22Rv1 (cell line): ENCODE results near the gene BHLHE23.

Experiments used
- H3K27ac ChIP-seq: fragments of 450-650 bp; 2 replicates; pipeline ENCODE4 v1.5.1; 2017
- ZFX ChIP-seq: fragments of 450-650 bp; IDR thresholded peaks from 2 replicates; pipeline ENCODE4 v1.6.1; 2017; ENCODE audit warnings: antibody characterized with exemption, borderline replicate concordance
- TF ChIP-seq, protein P1 (sequence below): fragments of 450-650 bp; IDR thresholded peaks from 2 replicates; pipeline ENCODE4 v1.5.1; 2017; ENCODE audit warnings: mild to moderate bottlenecking

Gene BHLHE23

DNA sequence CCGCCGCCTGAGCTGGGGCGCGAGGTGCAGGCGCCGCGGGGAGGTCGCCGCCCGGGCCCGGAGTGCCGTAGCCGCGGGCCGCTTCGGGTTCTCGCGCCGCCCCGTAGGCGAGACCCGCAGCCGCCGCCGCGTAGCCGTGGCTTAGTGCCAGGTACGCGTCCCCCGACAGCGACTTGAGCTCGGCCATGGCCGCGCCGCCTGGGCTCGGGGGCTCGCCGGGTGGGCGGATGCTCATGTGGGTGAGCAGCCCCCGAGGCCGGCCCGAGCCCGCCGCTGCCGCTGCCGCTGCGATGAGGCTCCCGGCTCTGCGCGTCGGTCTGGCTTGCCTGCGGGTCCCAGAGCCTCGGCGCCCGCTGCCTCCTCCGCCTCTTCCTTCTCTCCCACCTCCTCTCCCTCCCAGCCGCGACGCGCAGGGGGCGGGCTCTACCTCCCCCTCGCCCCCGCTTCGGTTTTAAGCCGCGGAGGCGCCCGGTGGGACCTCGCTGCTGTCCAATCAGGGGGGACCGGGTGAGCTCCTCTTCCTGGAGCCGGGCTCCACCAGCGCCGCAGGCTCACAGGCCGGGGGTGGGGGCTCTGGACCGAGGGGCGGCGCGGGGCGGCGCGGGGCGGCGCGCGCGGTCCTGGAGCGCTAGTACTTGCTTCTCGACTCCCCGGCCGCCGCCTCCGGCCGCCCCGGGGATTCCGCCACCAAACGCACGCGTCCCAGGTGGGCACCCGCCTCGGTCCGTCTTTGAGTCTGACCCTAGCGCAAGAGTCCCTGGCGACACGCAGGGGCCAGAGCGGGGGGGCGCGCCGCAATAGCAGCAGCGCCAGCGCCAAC, at the start of gene BHLHE23:
Gene BHLHE23 (minus strand): TSS at position 425 of the 820 bp plus-strand sequence. CDS start 190 bp downstream, at position 235.
- TF ChIP-seq, protein P1, sequence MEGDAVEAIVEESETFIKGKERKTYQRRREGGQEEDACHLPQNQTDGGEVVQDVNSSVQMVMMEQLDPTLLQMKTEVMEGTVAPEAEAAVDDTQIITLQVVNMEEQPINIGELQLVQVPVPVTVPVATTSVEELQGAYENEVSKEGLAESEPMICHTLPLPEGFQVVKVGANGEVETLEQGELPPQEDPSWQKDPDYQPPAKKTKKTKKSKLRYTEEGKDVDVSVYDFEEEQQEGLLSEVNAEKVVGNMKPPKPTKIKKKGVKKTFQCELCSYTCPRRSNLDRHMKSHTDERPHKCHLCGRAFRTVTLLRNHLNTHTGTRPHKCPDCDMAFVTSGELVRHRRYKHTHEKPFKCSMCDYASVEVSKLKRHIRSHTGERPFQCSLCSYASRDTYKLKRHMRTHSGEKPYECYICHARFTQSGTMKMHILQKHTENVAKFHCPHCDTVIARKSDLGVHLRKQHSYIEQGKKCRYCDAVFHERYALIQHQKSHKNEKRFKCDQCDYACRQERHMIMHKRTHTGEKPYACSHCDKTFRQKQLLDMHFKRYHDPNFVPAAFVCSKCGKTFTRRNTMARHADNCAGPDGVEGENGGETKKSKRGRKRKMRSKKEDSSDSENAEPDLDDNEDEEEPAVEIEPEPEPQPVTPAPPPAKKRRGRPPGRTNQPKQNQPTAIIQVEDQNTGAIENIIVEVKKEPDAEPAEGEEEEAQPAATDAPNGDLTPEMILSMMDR = no peak
- TF ChIP-seq ZFX = no peak
- no peak within 1 kb of the TSS for H3K27ac ChIP-seq

DNA sequence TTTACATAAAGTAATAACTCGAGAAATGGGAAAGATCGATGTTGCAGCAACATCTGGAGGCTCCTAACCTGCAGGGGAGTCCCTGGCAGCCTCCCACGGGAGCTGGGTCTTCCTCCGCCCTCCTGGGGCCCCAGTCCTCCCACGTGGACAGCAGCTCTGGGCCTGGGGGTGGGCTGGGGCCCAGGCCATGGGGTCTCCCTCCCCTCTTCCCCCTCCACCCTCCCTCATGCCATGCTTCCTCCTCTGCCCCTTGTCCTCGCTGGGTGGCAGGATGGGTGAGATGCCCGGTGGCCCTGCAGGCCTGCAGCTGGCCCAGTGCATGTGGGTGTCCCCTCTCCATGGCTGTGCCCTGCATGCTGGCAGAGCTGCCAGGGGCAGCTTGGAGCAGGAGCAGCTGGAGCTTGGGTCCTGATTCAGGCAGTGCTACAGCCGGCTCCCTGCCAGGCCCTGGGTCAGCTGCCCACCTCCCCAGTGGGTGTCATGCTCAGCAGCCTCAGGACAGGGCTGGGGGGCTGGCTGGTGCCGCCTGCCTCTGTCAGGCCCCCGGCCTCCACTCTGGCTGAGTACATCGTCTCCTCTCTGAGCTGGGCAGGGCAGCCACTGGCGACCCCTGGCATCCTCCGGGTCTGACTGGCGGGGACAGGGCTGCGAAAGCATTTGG, 48.9 kb upstream of the BHLHE23 start:
- TF ChIP-seq, protein P1 = no peak
- TF ChIP-seq ZFX = no peak
- H3K27ac ChIP-seq = no peak overlapping the region

DNA sequence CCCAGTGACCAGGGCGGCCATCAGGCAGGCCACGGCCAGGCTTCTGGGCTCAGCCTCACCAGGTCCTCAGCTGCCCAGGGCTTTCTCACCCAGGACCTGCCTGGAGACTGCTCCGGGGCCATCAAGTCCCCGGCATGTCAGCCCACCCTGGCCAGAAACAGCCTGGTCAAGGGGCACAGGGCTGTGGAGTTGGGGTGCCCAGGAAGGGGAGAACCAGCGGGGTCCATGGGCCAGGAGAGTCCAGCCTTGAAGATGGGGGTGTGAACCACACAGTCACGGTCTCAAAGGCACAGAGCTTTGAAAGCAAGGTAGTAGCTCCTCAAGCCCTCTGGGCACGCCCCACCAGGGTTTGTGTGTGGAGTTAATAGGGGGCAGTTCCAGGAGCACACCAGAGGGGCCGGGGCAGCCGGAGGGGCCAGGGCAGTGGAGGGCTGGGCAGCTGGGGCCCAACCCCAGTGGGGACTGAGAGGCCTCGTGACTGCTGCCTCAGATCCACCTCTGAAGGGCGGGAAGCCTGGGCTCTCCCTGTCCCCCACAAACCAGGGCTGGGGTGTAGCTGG, 48.0 kb upstream of the BHLHE23 start:
- H3K27ac ChIP-seq = no peak overlapping the region
- TF ChIP-seq ZFX = no peak
- TF ChIP-seq, protein P1 = no peak

DNA sequence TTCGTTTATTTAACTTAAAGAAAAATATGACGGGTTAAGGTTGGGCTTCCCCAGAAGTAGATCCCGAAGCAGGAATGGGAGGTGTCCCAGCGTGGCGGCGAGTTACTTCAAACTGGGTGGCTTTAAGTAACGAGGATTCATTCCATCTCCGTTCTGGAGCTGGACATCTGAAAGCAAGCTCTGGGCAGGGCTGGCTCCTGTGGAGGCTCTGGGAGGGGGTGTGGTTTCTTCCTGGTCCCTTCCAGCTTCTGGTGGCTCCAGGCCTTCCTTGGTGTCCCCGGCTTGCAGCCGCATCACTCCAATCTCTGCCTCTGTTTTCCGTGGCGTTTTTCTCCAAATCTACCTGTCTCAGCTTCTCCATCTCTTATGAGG, 47.3 kb upstream of the BHLHE23 start:
- TF ChIP-seq ZFX = no peak
- TF ChIP-seq, protein P1 = no peak
- no peak overlapping the region for H3K27ac ChIP-seq

DNA sequence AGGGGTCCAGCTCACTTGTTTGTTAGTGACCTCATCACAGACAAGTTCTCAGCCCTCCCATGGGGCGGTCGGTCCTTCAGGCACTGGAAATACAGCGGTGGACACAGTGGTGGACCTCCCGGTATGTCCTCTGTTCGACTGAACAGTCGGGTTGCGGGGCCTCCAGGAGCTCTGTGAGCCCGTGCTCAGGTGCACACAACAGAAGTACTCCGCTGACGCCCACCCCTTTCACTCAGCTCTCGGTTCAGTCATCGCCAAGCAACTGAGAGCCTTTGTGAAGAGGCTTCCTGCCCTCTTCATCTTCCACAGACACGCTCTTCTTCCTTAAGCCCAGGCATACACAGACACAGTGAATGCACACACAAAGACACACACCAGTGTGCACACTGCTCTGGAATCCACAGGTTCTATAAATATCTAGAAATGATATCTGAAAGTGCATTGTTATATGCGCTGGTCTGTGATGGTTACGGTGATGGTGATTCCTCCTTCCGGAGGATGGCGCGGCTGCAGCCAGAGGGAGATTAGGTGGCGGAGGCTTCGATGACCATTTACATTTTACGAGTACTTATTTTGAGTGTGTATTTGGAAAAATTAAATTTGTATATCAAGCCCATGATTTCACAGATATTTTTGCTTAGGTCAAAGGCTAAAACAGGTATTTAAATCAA, 46.8 kb upstream of the BHLHE23 start:
- no peak overlapping the region for H3K27ac ChIP-seq
- TF ChIP-seq, protein P1 = no peak
- no peak for TF ChIP-seq ZFX

DNA sequence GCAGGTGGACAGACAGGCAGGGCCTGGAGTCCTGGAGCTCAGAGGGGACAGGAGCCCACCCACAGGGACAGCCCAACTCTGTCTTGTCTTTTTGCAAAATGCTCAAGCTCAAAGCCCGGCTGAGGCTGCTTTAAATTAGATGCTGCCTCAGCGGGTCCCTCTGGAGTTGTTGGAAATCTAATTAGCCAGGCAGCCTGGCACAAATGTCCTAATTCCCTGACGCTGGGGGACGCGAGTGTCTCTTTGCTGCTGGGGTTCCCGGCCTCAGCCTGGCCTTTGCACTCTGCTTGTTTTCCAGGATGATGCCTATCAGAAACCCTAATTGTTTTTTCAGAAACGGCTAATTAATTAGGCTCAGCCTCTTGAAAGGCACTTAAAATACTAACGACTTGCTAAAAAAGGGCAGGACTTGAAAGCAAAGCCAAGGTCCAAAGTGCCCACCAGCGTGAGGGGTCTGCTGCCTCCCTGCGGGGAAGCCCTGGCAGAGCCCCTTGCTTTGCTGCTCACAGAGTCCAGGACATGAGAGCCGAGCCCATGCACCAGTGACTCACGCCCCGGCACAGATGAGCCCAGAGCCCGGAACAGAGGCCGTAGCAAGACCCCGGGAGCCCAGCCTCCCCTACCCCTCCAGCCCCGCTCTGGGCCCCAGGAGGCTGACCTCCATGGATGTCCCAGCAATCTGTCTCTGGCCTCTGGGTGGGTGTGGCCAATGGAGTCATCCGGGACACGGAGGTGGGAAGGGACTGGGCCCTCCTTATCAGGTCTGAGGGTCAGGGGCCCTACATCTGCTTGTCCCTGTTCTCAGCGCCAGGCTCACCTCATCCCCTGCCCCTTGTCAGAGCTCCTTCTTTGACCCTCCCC, 46.0 kb upstream of the BHLHE23 start:
- no peak for TF ChIP-seq ZFX
- TF ChIP-seq, protein P1 = no peak
- no peak overlapping the region for H3K27ac ChIP-seq
